ENCODE results near the gene CDK18.
A peak's percentile ranks its signal among the peaks of the same experiment; 100 is the strongest.

CDK18 gene

GRCh38 chr1:205506409-205507200, 2.1 kb downstream of the CDK18 start:
- no peak for DNase-seq

GRCh38 chr1:205508227-205508714, 3.8 kb downstream of the CDK18 start:
- DNase-seq, result no peak

- DNase-seq, result no peak
Measured at GRCh38 chr1:205510308-205510950, 6.0 kb downstream of the CDK18 start.

- DNase-seq, result no peak
Measured at GRCh38 chr1:205510951-205511330, 6.5 kb downstream of the CDK18 start.

- no peak for DNase-seq
Measured at GRCh38 chr1:205512059-205513045, 7.9 kb downstream of the CDK18 start.

- DNase-seq, result no peak
Measured at GRCh38 chr1:205513774-205514173, 9.3 kb downstream of the CDK18 start.

GRCh38 chr1:205514211-205515142, 10.0 kb downstream of the CDK18 start:
- DNase-seq, result no peak

GRCh38 chr1:205515781-205516253, 11.3 kb downstream of the CDK18 start:
- DNase-seq, result no peak

GRCh38 chr1:205516362-205516761, 11.9 kb downstream of the CDK18 start:
- DNase-seq, result no peak

GRCh38 chr1:205517288-205517687, 12.8 kb downstream of the CDK18 start:
- no peak for DNase-seq

GRCh38 chr1:205517763-205518162, 13.3 kb downstream of the CDK18 start:
- DNase-seq, result no peak

- DNase-seq, result no peak
Measured at GRCh38 chr1:205518661-205519540, 14.4 kb downstream of the CDK18 start.

- DNase-seq, result no peak
Measured at GRCh38 chr1:205519541-205520131, 15.2 kb downstream of the CDK18 start.

- no peak for DNase-seq
Measured at GRCh38 chr1:205520709-205521108, 16.2 kb downstream of the CDK18 start.

- DNase-seq, result no peak
Measured at GRCh38 chr1:205521686-205522085, 17.2 kb downstream of the CDK18 start.

- DNase-seq, result no peak
Measured at GRCh38 chr1:205522692-205523091, 18.2 kb downstream of the CDK18 start.

GRCh38 chr1:205523261-205523890, 18.9 kb downstream of the CDK18 start:
- no peak for DNase-seq

- DNase-seq, result peak; percentile 77
Measured at GRCh38 chr1:205523891-205524793, 19.7 kb downstream of the CDK18 start.

- no peak for DNase-seq
Measured at GRCh38 chr1:205524794-205525101, 20.3 kb downstream of the CDK18 start.

Data from activated naive CD4-positive, alpha-beta T cell treated with Interleukin-2 at 50 U/mL for 16 hours (primary cell).